ENCODE measurements around the gene RGL3. TPM values are rescaled to one million over a fixed set of nuclear protein-coding genes. Genes with fewer than 3 reads are reported as not detected.

RGL3 gene
- total and polyA plus RNA-seq, 2 of the 4 experiments (the other 2 are of a cell fraction) = 0.18 to 0.62 TPM

- no peak overlapping the region for H3K27ac ChIP-seq (ENCODE audit: insufficient read depth, low read length)
- no peak overlapping the region for H3K14ac ChIP-seq (replicated peaks; ENCODE audit: low read depth, low read length)
- peak overlapping the region; percentile 76 for H2AK9ac ChIP-seq (replicated peaks; ENCODE audit: low read depth, low read length, poor library complexity)
- BruUV-seq (replicated peaks) = no TSS peak
- dilution Hi-C loops (cut with HindIII; ENCODE audit: low sequenced_read_pairs, unreplicated experiment) = no loop called here
- peaks cover 20% of the 10 kb centered on the region for H3K36me3 ChIP-seq (ENCODE audit: control insufficient read depth, insufficient read depth, low read length)
- H3K9me3 ChIP-seq (ENCODE audit: control insufficient read depth, insufficient read depth, low read length) = no peaks in the 10 kb centered on the region
- H2BK20ac ChIP-seq (ENCODE audit: low read depth, low read length) = no peak overlapping the region
- H3K4me2 ChIP-seq (ENCODE audit: low read depth, low read length) = no peak overlapping the region
- no peak overlapping the region for H4K8ac ChIP-seq (ENCODE audit: low read depth in 2 of 2, low read length in 2 of 2)
- H3K4ac ChIP-seq (ENCODE audit: low read depth, low read length) = no peak overlapping the region
- H4K20me1 ChIP-seq (ENCODE audit: insufficient read depth, low read length) = no peaks in the 10 kb centered on the region
- H4K91ac ChIP-seq (ENCODE audit: insufficient read depth, low read depth, low read length) = no peak overlapping the region
- no peak overlapping the region for H4K5ac ChIP-seq (ENCODE audit: low read depth, low read length)
- no peaks in the 10 kb centered on the region for H3K9me1 ChIP-seq (ENCODE audit: insufficient read depth, low read length)
- H2BK120ac ChIP-seq (ENCODE audit: low read depth, low read length) = no peak overlapping the region
- no peak overlapping the region for H2AFZ ChIP-seq (replicated peaks; ENCODE audit: low read length, poor library complexity)
- H3K18ac ChIP-seq (ENCODE audit: low read depth, low read length) = no peak overlapping the region
- H3K4me1 ChIP-seq (ENCODE audit: control insufficient read depth, insufficient read depth, low read length) = no peaks in the 10 kb centered on the region; the same call in 1 of the 2 replicates
- no peak overlapping the region for H2BK5ac ChIP-seq (ENCODE audit: low read depth, low read length, poor library complexity, severe bottlenecking)
- no peak overlapping the region for H2AK5ac ChIP-seq (ENCODE audit: low read depth, low read length)
- TF ChIP-seq POLR2A (IDR thresholded peaks at IDR 0.05; ENCODE audit: low read depth, low read length) (no peak), CEBPB (IDR thresholded peaks at IDR 0.05; ENCODE audit: low read depth, low read length) (no peak), NFE2L2 (IDR thresholded peaks at IDR 0.05; ENCODE audit: low read depth, low read length) (no peak), SMC3 (IDR thresholded peaks at IDR 0.05; ENCODE audit: low read depth, low read length) (no peak), CHD1 (IDR thresholded peaks at IDR 0.05; ENCODE audit: low read depth, low read length) (no peak), CTCF (conservative IDR thresholded peaks at IDR 0.05; ENCODE audit: low read depth, low read length) (0 out of 2 replicates have a peak, but pooled peaks have one; percentile 11), USF2 (IDR thresholded peaks at IDR 0.05; ENCODE audit: low read depth, low read length) (no peak), RFX5 (IDR thresholded peaks at IDR 0.05; ENCODE audit: low read depth, low read length) (no peak)
- no peak overlapping the region for H3K9ac ChIP-seq (ENCODE audit: low read depth, low read length)
- 87% methylated on average over 16 of the region's 33 CpGs; no CpG with 5 or more reads in 1 of the 2 experiments for WGBS, 2 experiments (ENCODE audit: extremely low coverage in 2 of 2, insufficient read length in 1 of 2)
- H2BK15ac ChIP-seq (ENCODE audit: low read depth, low read length) = no peak overlapping the region
- no peak overlapping the region for H3K23ac ChIP-seq (ENCODE audit: low read depth, low read length)
- ChIA-PET CTCF (interaction anchor here (0.6 to 1.1 kb wide), 3 partner anchors 29 to 346 kb away, joined by 3 to 5 read pairs (median 5); no protein-coding TSS in a partner anchor), POLR2A (ENCODE audit: unreplicated experiment) (interaction anchor here (0.6 to 0.7 kb wide), 2 partner anchors 76 to 82 kb away, joined by 8 to 12 read pairs; partner anchors contain the start of gene ECSIT)
- intact Hi-C loops (cut with micrococcal nuclease) = no loop called here
- H3K56ac ChIP-seq (ENCODE audit: extremely low read depth, insufficient read depth, low read length) = no peak overlapping the region
- ATAC-seq (ENCODE audit: low read depth) (no peak), DNase-seq (no peak)
- in situ Hi-C loops (cut with MboI; ENCODE audit: low sequenced_read_pairs) = no loop called here
- no peaks in the 10 kb centered on the region for H3K79me1 ChIP-seq (ENCODE audit: low read depth in 1 of 2, low read length in 2 of 2)
- H3K4me3 ChIP-seq (ENCODE audit: insufficient read depth, low read depth, low read length) = no peak overlapping the region
- no peaks in the 10 kb centered on the region for H3K27me3 ChIP-seq (ENCODE audit: control insufficient read depth, insufficient read depth, low read length)
Observed at GRCh38 chr19:11452620-11453310, 33.7 kb upstream of the RGL3 start.

All from IMR-90 (cell line).